ENCODE data around the gene CFAP92. TPM values are rescaled to one million over a fixed set of nuclear protein-coding genes. Genes with fewer than 3 reads are reported as not detected.

Gene CFAP92
- total RNA-seq, 1 donor from 2014 or later: 3.7 TPM

GRCh38 chr3:129014793-129015345, 21.0 kb upstream of the CFAP92 start:
- Mint-ChIP-seq H3K36me3 (ENCODE audit: low read depth, unreplicated experiment) (peaks cover 32% of the 10 kb centered on the region), H3K27me3 (ENCODE audit: unreplicated experiment) (peaks cover 6% of the 10 kb centered on the region), H3K4me3 (ENCODE audit: unreplicated experiment) (peak overlapping the region; percentile 62), H3K4me1 (ENCODE audit: unreplicated experiment) (peaks cover 63% of the 10 kb centered on the region), H3K27ac (ENCODE audit: unreplicated experiment) (peak overlapping the region; percentile 100), H3K9me3 (ENCODE audit: unreplicated experiment) (no peaks in the 10 kb centered on the region)
- TF ChIP-seq CTCF (IDR thresholded peaks at IDR 0.05; ENCODE audit: unreplicated experiment): no peak
- DNase-seq (ENCODE audit: low spot score): no peak

GRCh38 chr3:129014148-129014547, 20.3 kb upstream of the CFAP92 start:
- Mint-ChIP-seq H3K27ac (ENCODE audit: unreplicated experiment) (peak overlapping the region; percentile 100), H3K4me1 (ENCODE audit: unreplicated experiment) (peaks cover 63% of the 10 kb centered on the region)
- DNase-seq (ENCODE audit: low spot score): no peak

GRCh38 chr3:129013491-129013891, 19.6 kb upstream of the CFAP92 start:
- peaks cover 36% of the 10 kb centered on the region for H3K36me3 Mint-ChIP-seq (ENCODE audit: low read depth, unreplicated experiment)
- no peak for DNase-seq (ENCODE audit: low spot score)
- no peaks in the 10 kb centered on the region for H3K9me3 Mint-ChIP-seq (ENCODE audit: unreplicated experiment)
- peaks cover 56% of the 10 kb centered on the region for H3K4me1 Mint-ChIP-seq (ENCODE audit: unreplicated experiment)
- no peak for TF ChIP-seq CTCF (IDR thresholded peaks at IDR 0.05; ENCODE audit: unreplicated experiment)
- peaks cover 6% of the 10 kb centered on the region for H3K27me3 Mint-ChIP-seq (ENCODE audit: unreplicated experiment)
- peak overlapping the region; percentile 44 for H3K4me3 Mint-ChIP-seq (ENCODE audit: unreplicated experiment)
- peak overlapping the region; percentile 100 for H3K27ac Mint-ChIP-seq (ENCODE audit: unreplicated experiment)

More at GRCh38 chr3:129014148-129014547, 20.3 kb upstream of the CFAP92 start:
- peak overlapping the region; percentile 31 for H3K4me3 Mint-ChIP-seq (ENCODE audit: unreplicated experiment)
- peaks cover 37% of the 10 kb centered on the region for H3K36me3 Mint-ChIP-seq (ENCODE audit: low read depth, unreplicated experiment)
- TF ChIP-seq CTCF (IDR thresholded peaks at IDR 0.05; ENCODE audit: unreplicated experiment): no peak
- H3K9me3 Mint-ChIP-seq (ENCODE audit: unreplicated experiment): no peaks in the 10 kb centered on the region
- H3K27me3 Mint-ChIP-seq (ENCODE audit: unreplicated experiment): peaks cover 6% of the 10 kb centered on the region

- no peak overlapping the region for H3K4me3 Mint-ChIP-seq (ENCODE audit: unreplicated experiment)
- H3K36me3 Mint-ChIP-seq (ENCODE audit: low read depth, unreplicated experiment): peaks cover 47% of the 10 kb centered on the region
- TF ChIP-seq CTCF (IDR thresholded peaks at IDR 0.05; ENCODE audit: unreplicated experiment): no peak
- H3K27ac Mint-ChIP-seq (ENCODE audit: unreplicated experiment): no peak overlapping the region
- no peaks in the 10 kb centered on the region for H3K9me3 Mint-ChIP-seq (ENCODE audit: unreplicated experiment)
- H3K27me3 Mint-ChIP-seq (ENCODE audit: unreplicated experiment): peaks cover 7% of the 10 kb centered on the region
- H3K4me1 Mint-ChIP-seq (ENCODE audit: unreplicated experiment): peaks cover 38% of the 10 kb centered on the region
- DNase-seq (ENCODE audit: low spot score): no peak
Observed at GRCh38 chr3:129010310-129010956, 16.6 kb upstream of the CFAP92 start.

- H3K4me3 Mint-ChIP-seq (ENCODE audit: unreplicated experiment): peak overlapping the region; percentile 28
- no peak overlapping the region for H3K27ac Mint-ChIP-seq (ENCODE audit: unreplicated experiment)
- no peaks in the 10 kb centered on the region for H3K9me3 Mint-ChIP-seq (ENCODE audit: unreplicated experiment)
- DNase-seq (ENCODE audit: low spot score): no peak
- H3K36me3 Mint-ChIP-seq (ENCODE audit: low read depth, unreplicated experiment): peaks cover 43% of the 10 kb centered on the region
- peaks cover 9% of the 10 kb centered on the region for H3K27me3 Mint-ChIP-seq (ENCODE audit: unreplicated experiment)
- H3K4me1 Mint-ChIP-seq (ENCODE audit: unreplicated experiment): peaks cover 32% of the 10 kb centered on the region
- no peak for TF ChIP-seq CTCF (IDR thresholded peaks at IDR 0.05; ENCODE audit: unreplicated experiment)
Observed at GRCh38 chr3:129009266-129009665, 15.4 kb upstream of the CFAP92 start.

All from endothelial cell (in vitro differentiated cells).